Fibroblast of peridontal ligament (primary cell): ENCODE data around the gene TECPR1.

Source experiments
- DNase-seq: peaks from one replicate; pipeline ENCODE4 v3.0.0-alpha.2; 2010; ENCODE audit errors: extremely low read depth

Gene TECPR1, protein sequence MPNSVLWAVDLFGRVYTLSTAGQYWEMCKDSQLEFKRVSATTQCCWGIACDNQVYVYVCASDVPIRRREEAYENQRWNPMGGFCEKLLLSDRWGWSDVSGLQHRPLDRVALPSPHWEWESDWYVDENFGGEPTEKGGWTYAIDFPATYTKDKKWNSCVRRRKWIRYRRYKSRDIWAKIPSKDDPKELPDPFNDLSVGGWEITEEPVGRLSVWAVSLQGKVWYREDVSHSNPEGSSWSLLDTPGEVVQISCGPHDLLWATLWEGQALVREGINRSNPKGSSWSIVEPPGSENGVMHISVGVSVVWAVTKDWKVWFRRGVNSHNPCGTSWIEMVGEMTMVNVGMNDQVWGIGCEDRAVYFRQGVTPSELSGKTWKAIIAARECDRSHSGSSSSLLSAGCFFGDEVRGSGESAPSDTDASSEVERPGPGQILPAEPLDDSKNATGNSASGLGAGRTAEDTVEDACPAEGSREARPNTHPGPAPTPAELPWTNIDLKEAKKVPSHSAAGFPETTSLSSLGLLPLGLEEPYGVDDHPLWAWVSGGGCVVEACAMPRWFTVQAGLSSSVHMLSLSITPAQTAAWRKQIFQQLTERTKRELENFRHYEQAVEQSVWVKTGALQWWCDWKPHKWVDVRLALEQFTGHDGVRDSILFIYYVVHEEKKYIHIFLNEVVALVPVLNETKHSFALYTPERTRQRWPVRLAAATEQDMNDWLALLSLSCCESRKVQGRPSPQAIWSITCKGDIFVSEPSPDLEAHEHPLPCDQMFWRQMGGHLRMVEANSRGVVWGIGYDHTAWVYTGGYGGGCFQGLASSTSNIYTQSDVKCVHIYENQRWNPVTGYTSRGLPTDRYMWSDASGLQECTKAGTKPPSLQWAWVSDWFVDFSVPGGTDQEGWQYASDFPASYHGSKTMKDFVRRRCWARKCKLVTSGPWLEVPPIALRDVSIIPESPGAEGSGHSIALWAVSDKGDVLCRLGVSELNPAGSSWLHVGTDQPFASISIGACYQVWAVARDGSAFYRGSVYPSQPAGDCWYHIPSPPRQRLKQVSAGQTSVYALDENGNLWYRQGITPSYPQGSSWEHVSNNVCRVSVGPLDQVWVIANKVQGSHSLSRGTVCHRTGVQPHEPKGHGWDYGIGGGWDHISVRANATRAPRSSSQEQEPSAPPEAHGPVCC

DNA sequence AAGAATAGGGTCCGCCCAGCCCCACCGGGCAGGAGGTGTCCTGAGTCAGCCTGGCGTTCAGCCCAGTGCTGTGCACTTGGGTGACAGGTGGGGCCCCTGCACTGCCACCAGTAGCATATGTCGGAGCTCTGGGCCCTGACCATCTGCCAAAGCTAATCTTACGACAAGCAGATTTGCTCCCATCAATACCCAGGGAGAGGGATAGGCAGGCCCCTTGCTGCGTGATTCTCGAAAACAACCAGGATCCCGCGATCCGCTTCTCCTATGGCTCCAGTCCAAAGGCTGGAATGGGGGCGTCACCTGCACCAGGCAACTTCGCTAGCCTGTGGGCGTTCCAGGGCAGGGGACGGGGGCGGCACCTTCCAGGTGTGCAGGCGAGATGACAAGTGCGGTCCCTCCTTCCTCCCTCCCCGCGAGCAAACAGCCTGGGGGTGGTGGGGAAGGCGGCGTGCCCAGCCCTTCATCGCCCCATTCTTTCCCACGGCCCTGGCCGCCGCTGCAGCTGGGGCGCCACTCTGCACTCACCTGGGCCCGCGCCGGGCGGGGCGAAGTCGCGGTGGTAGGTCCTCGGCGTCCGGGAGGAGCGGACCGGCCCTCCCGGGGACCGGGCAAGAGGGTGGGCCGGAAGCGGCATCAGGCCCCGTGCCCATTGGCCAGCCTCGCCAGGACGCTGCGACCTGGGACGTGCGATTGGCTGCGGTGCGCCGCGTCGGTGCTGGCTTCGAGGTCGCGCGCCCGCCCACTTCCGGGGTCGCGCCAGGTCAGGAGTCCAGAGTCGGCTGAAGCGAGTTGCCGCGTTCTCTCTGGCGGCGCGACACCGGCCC is at the start of gene TECPR1:
TSS of gene TECPR1 (minus strand) at position 632 of the 824 bp plus-strand sequence. CDS start 6,086 bp downstream, outside the sequence.
- peak; percentile 82 for DNase-seq

DNA sequence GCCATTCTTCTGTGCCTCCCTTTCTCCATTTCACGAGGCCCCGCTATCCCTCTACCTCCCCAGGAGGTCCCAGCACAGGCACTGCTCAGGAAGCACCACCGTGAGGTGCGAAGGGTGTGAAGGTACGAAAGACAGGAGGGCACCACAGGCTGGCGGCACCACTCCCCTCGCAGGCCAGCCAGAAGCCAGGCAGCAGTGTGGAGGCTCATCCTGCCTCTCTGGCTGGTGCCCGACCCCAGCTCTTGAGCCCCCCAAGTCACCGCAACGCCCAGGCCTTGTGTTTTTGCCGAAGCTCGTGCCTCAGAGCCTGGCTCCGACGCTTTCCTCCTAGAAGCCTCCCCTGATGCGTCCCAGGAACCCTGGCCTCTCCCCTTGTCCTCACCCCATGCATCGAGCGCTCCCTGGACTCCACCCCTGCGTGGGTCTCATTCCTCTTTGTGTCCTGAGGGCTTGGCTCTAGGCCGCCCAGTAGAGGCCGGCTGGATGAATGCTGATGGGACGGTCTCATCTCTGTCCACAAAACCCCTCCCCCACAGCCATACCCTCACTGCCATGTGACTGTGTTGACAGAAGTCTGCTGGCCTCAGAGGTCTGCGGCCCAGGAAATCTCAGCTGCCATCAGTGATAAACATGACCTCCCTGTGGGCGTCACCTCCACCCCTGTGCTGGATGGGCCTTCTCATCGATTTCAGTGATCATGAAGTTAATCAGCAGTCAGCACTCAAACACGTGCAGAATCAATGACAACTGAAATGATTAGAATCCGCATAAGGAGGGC is 48.8 kb upstream of the TECPR1 start:
- DNase-seq, result no peak

DNA sequence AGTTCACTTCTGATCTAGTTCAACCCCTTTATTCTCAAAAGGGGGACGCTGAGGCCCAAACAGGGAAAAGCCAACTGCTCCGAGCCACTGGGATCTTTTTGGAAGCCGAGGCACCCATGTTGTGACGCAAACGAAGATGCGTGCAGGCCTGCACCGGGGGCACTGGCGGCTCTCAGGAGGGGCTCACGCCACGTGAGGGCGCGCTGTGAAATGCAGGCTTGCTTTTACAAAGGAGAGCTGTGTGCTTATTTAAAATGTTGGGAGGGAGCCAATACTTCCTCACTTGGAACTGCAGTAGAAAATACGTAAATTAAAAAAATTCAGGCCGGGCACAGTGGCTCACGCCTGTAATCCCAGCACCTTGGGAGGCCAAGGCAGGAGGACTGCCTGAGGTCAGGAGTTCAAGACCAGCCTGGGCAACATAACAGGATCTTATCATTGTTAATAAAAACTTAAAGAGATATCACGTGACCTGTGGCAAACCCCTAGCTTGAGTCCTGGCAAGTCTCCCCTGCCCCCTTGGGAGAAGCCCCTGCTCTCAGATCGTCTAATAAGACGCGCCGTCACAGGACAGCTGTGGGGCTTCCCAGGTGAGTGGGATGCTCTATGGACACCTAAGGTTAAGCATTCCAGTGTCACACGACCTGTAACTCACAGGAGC is 45.7 kb upstream of the TECPR1 start:
- no peak for DNase-seq

- DNase-seq, result no peak
Measured at GRCh38 chr7:98296833-98297232, 44.8 kb upstream of the TECPR1 start.

DNA sequence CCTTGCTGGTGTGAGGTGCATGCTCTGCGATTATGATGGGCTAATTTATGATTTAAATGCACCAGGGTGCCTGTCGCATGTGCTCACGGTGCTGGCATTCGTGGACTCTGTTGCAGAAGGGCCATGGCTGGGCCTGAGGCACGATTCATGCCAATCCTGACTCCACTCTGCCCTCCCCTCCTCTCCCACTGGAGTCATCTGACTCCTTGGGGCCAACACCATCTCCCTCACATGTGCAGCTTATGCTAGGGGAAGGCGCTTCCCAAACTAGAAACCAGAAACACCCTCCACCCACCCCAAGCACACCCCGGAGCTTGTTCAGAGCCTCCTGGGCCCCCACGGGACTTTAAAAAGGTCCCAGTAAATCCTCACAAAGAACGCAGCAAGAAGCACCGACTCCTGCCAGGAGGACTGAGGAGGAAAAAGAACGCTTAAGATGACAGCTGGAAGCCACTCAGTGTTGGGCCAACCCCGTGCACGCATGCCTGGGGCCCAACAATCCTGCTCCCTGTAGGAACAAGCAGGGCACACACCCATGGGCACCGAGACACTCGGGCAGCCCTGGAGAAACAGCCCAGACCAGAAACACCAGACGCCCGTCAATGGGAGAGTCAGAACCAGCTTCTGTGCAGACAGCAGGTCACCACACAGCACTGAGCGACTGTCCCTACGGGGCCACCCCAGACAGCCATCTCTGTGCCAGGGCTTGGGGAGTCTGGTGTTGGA is 43.6 kb upstream of the TECPR1 start:
- DNase-seq, result no peak

GRCh38 chr7:98294798-98295382 is 42.9 kb upstream of the TECPR1 start:
- DNase-seq, result no peak

DNA sequence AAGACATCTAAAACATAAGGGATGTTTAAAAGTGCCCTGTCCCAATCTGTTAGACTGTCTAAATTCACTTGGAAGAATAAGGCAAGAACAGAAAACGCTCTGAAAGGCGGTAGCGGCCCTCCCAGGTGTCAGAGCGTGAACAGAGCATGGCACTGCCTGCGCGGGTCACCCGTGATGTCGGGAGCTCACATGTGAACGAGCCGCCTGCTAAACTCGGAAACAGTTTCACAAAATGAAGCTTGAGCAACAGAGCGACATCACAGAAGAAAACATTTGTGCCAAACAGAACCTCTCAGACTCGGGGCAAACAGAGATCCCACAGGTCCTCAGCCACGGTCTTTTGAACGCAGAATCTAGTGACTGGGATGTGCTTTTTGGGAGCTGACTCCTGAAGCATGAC is 42.3 kb upstream of the TECPR1 start:
- DNase-seq, result no peak

DNA sequence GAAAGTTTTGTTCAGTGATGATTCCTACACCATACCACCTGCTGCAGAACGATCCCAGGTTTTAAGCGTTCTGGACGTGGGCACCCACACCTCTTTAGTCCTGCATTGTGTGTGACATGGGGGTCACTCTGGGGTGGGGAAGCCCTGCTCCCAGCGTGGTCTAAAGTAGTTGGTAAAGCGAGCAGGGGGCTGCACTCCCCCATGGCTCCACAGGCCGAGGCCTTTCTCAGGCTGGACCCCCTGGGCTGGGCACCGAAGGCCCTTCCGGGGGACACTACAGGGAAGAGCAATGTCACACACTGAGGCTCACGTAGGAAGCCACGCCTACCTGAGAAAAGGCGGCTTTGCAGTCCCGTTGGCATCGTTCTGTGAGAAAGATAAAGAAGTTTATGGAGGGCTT is 41.7 kb upstream of the TECPR1 start:
- DNase-seq, result no peak

DNA sequence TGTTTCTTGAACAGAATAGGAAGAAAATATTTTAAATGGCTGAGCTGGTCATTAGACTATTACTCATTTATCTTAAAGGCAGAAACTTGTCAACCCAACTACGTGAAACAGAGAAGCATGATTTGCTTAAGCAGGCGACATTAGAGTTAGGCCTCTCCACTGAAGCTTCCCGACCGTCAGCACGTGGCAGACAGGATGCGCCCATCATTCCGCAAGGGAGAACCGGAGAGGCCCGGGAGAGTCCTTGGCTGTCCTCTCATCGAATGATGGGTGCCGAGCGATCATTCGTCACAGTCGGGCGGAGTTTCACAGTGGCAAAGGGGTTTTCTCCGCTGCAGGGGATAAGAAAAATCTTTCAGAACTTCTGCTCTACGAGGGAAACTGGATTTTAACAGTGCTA is 41.2 kb upstream of the TECPR1 start:
- no peak for DNase-seq

- DNase-seq, result no peak
Measured at GRCh38 chr7:98291717-98292116, 39.7 kb upstream of the TECPR1 start.

DNA sequence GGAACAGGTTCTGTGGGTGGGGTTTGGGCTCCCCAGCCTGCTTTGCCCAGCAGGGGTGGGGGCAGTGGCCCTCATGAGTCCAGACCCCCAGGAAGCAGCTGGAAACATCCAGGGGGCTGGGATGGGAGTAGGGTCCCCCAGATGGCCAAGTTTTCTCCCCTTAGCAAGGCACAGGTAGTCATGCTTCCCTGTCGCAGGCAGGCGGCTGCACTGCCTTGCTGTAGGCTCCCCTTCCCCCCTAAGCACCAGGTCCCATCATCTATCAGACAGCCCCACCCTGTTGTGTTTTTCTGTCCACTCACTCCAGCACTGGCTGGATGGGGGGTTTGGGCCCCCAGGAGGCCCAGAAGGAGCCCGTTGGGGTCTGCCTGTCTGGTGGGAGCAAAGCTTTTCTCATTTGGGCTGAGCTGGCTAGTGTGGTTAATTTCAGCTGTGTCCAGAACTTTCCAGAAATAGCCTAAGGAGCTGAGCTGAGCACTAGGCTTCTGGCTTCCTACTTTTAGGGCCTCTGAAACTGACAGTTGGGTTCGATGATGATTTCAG is 37.4 kb upstream of the TECPR1 start:
- DNase-seq, result no peak

- no peak for DNase-seq
Measured at GRCh38 chr7:98288064-98288823, 36.2 kb upstream of the TECPR1 start.

- no peak for DNase-seq
Measured at GRCh38 chr7:98287486-98287959, 35.5 kb upstream of the TECPR1 start.

GRCh38 chr7:98286701-98287485 is 34.9 kb upstream of the TECPR1 start:
- no peak for DNase-seq

GRCh38 chr7:98286093-98286539 is 34.1 kb upstream of the TECPR1 start:
- peak; percentile 45 for DNase-seq

DNA sequence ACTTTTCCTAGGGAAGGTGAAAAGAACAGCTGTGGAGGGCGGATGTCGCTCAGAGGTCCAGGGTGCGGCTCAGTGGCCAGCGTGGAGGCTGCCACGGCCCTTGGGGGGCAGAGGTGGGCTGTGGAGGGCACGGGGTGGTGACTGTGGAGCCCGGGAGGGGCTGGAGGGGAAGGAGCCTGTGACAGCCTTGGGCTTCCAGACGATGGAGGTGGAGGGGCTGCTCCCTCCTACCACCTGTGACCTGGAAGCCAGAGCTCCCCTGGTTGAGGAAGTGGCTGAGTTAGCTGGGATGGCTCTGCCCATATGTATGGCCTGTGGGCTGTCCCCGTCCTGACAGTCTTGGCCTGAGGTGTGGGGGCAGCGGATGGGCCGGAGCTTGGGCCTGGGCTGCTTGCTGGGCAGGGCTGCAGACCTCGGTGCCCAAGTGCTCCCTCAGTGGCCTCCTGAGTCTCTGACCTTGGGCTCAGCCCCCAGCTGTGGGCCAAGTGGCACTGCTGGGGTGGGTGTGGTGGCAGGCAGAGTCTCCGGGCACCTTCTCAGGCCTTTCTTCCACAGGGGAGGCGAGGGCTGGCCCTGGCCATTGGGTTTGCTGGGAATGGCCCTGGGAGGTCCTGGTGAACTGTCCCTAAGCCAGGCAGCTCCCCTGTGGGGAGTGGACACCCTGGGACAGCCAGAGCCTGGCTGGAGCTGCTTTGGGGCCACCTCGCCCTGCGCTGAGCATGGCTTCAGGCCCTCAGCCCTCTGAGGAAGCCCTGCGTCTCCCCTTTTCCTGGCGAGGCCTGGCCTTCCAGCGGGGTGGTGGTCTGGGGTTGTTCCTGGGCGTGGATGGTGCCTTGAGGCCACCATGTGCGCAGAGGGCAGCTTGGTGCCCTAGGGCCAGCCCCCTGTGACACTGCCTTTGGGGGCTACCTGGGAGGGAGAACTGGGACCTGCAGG is 33.4 kb upstream of the TECPR1 start:
- DNase-seq, result no peak
